M059J (cell line): ENCODE data around the gene BPIFB4. TPM values are rescaled to one million over a fixed set of nuclear protein-coding genes. Genes with fewer than 3 reads are reported as not detected.

Experiments
- total RNA-seq: library from RNA; depleted of rRNA; stranded (reverse); fragments of >200 nt; shearing (Covaris generic); gene quantifications from 2 replicates; pipeline ENCODE4 v1.2.3, GENCODE V29; 2014; rRNA removed

BPIFB4 gene
- total RNA-seq, 1 experiment from 2014 or later: not detected

Other genes starting within 250 kb of the BPIFB4 start
- not detected in 2 replicates for gene EFCAB8, start 220.7 kb upstream of the BPIFB4 start, total RNA-seq
- not detected in 2 replicates for gene SUN5, start 75.2 kb upstream of the BPIFB4 start, total RNA-seq
- gene BPIFB2, start 71.9 kb upstream of the BPIFB4 start, total RNA-seq: not detected in 2 replicates
- gene BPIFB6, start 48.0 kb upstream of the BPIFB4 start, total RNA-seq: not detected in 2 replicates
- gene BPIFB3, start 25.7 kb upstream of the BPIFB4 start, total RNA-seq: not detected in 2 replicates
- not detected in 2 replicates for gene BPIFA2, start 88.5 kb downstream of the BPIFB4 start, total RNA-seq
- gene BPIFA3, start 137.7 kb downstream of the BPIFB4 start, total RNA-seq: not detected in 2 replicates
- not detected in 2 replicates for gene BPIFA1, start 156.4 kb downstream of the BPIFB4 start, total RNA-seq
- not detected in 2 replicates for gene BPIFB1, start 203.6 kb downstream of the BPIFB4 start, total RNA-seq